Dermis blood vessel endothelial cell (primary cell): ENCODE results near the gene NMBR. TPM values are rescaled to one million over a fixed set of nuclear protein-coding genes. Genes with fewer than 3 reads are reported as not detected.
A peak's percentile ranks its signal among the peaks of the same experiment; 100 is the strongest.
"Not testable (repeated sequence)": the region's sequence is repeated elsewhere in the genome, so short reads cannot be mapped to it uniquely, and the experiment has no call there.

Experiments used
- DNase-seq: peaks from one replicate; pipeline ENCODE4 v3.0.0; 2010
- total RNA-seq: library from RNA; depleted of rRNA; stranded (reverse); fragments of >200 nt; gene quantifications from 2 replicates; pipeline ENCODE4 v1.2.3, GENCODE V29; 2014

Gene NMBR
- total RNA-seq, 1 donor from 2014 or later, result not detected

GRCh38 chr6:142154336-142154735 is 7.4 kb upstream of the NMBR start:
- no peak for DNase-seq

GRCh38 chr6:142153196-142153595 is 6.3 kb upstream of the NMBR start:
- DNase-seq, result no peak

GRCh38 chr6:142152746-142153145 is 5.8 kb upstream of the NMBR start:
- no peak for DNase-seq

- DNase-seq, result not testable (repeated sequence)
Observed at GRCh38 chr6:142141531-142141930, 5.4 kb downstream of the NMBR start.

- no peak for DNase-seq
Observed at GRCh38 chr6:142138876-142139275, 8.0 kb downstream of the NMBR start.

- no peak for DNase-seq
Observed at GRCh38 chr6:142132625-142133024, 14.3 kb downstream of the NMBR start, which contains the start of gene GJE1. Gene GJE1, plus strand, starts transcription at chr6:142132925. Its CDS starts 234 bp downstream, at chr6:142133159.

- no peak for DNase-seq
Observed at GRCh38 chr6:142130814-142131213, 16.1 kb downstream of the NMBR start.

- DNase-seq, result no peak
Observed at GRCh38 chr6:142121342-142121741, 25.6 kb downstream of the NMBR start.

- DNase-seq, result peak; percentile 24
Observed at GRCh38 chr6:142118925-142119324, 28.0 kb downstream of the NMBR start.

- DNase-seq, result no peak
Observed at GRCh38 chr6:142118328-142118727, 28.6 kb downstream of the NMBR start.

GRCh38 chr6:142117366-142117765 is 29.6 kb downstream of the NMBR start:
- DNase-seq, result no peak

GRCh38 chr6:142112451-142113061 is 34.4 kb downstream of the NMBR start:
- DNase-seq, result peak; percentile 88

GRCh38 chr6:142110820-142111219 is 36.1 kb downstream of the NMBR start:
- not testable (repeated sequence) for DNase-seq

GRCh38 chr6:142104820-142105219 is 42.1 kb downstream of the NMBR start:
- DNase-seq, result not testable (repeated sequence)

GRCh38 chr6:142088858-142089216 is 58.1 kb downstream of the NMBR start:
- DNase-seq, result peak; percentile 39

GRCh38 chr6:142087950-142088857 is 58.7 kb downstream of the NMBR start:
- no peak for DNase-seq

- no peak for DNase-seq
Observed at GRCh38 chr6:142079130-142079529, 67.8 kb downstream of the NMBR start.

- no peak for DNase-seq
Observed at GRCh38 chr6:142075516-142076101, 71.3 kb downstream of the NMBR start.

- DNase-seq, result no peak
Observed at GRCh38 chr6:142074516-142074915, 72.4 kb downstream of the NMBR start.

GRCh38 chr6:142071981-142072380 is 74.9 kb downstream of the NMBR start:
- DNase-seq, result no peak

- DNase-seq, result no peak
Observed at GRCh38 chr6:142068416-142068815, 78.5 kb downstream of the NMBR start.

GRCh38 chr6:142062861-142063260 is 84.1 kb downstream of the NMBR start:
- DNase-seq, result not testable (repeated sequence)

GRCh38 chr6:142058551-142059290 is 88.2 kb downstream of the NMBR start:
- DNase-seq, result no peak
